BE2C (cell line): ENCODE measurements around the gene PIPOX.

ENCODE experiments used
- DNase-seq: peaks from one replicate; pipeline ENCODE4 v3.0.0-alpha.2; 2020
- H3K27me3 ChIP-seq: fragments of 250-450 bp; sonication (Bioruptor Pico); 2 replicates; pipeline ENCODE4 v1.5.1; 2020; ENCODE audit warnings: mild to moderate bottlenecking
- H3K36me3 ChIP-seq: fragments of 250-450 bp; sonication (Bioruptor Pico); 2 replicates; pipeline ENCODE4 v1.5.1; 2020; ENCODE audit warnings: mild to moderate bottlenecking
- H3K4me1 ChIP-seq: fragments of 250-450 bp; sonication (Bioruptor Pico); 2 replicates; pipeline ENCODE4 v1.5.1; 2020
- H3K4me3 ChIP-seq: 2 replicates; pipeline ENCODE4 v1.5.1; 2011; ENCODE audit warnings: low read depth, low read length
- H3K9me3 ChIP-seq: fragments of 250-450 bp; sonication (Bioruptor Pico); 2 replicates; pipeline ENCODE4 v1.5.1; 2020
- TF ChIP-seq, protein P1 (sequence below): IDR thresholded peaks from 2 replicates; pipeline ENCODE4 v1.5.1; 2012; ENCODE audit warnings: mild to moderate bottlenecking, low read depth, low read length

The PIPOX gene

DNA sequence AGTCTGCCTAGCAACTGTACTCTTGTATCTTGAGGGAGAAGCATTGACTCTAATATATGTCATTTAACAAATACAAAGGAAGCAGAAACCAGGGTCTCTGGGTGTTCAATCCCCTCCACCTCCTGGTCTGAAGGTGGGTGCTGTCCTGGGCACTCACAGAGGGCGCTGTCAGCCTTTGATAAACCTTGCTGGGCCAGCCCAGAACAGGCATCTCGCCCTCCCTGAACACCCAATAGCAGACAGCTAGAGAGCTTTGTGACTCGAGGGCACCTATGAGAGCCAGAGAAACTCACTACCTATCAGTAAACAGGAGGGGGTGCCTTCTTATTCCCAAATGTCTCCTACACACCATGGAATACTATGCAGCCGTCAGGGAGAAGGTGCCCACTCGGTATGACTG is 6.4 kb upstream of the PIPOX start:
- H3K4me1 ChIP-seq: peaks cover 3% of the 10 kb centered on the region; the same call in 1 of the 2 replicates
- TF ChIP-seq, protein P1, sequence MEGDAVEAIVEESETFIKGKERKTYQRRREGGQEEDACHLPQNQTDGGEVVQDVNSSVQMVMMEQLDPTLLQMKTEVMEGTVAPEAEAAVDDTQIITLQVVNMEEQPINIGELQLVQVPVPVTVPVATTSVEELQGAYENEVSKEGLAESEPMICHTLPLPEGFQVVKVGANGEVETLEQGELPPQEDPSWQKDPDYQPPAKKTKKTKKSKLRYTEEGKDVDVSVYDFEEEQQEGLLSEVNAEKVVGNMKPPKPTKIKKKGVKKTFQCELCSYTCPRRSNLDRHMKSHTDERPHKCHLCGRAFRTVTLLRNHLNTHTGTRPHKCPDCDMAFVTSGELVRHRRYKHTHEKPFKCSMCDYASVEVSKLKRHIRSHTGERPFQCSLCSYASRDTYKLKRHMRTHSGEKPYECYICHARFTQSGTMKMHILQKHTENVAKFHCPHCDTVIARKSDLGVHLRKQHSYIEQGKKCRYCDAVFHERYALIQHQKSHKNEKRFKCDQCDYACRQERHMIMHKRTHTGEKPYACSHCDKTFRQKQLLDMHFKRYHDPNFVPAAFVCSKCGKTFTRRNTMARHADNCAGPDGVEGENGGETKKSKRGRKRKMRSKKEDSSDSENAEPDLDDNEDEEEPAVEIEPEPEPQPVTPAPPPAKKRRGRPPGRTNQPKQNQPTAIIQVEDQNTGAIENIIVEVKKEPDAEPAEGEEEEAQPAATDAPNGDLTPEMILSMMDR: no peak
- no peaks in the 10 kb centered on the region for H3K36me3 ChIP-seq
- DNase-seq: no peak
- no peaks in the 10 kb centered on the region for H3K9me3 ChIP-seq
- no peaks in the 10 kb centered on the region for H3K27me3 ChIP-seq
- no peak overlapping the region for H3K4me3 ChIP-seq

DNA sequence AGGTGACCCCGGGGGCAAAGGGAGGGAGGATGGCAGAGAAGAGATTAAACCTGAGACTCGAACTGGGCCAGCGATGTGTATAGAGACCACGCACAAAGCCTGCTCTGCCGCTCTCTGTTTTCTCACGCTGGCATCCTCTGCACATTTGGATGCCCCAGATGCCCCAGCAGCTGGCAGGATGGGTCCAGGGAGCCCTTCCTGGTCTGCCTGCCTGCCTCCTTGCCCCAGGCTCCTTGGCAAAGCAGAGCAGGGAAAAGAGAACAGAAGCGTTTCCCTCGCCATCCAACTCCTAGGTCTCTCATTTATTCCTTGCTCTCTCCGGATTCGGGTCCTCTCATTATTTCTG is 5.2 kb upstream of the PIPOX start:
- peaks cover 6% of the 10 kb centered on the region for H3K4me1 ChIP-seq
- no peaks in the 10 kb centered on the region for H3K36me3 ChIP-seq
- H3K4me3 ChIP-seq: peak overlapping the region; percentile 42
- DNase-seq: no peak
- TF ChIP-seq, protein P1: no peak
- H3K9me3 ChIP-seq: no peaks in the 10 kb centered on the region
- no peaks in the 10 kb centered on the region for H3K27me3 ChIP-seq

DNA sequence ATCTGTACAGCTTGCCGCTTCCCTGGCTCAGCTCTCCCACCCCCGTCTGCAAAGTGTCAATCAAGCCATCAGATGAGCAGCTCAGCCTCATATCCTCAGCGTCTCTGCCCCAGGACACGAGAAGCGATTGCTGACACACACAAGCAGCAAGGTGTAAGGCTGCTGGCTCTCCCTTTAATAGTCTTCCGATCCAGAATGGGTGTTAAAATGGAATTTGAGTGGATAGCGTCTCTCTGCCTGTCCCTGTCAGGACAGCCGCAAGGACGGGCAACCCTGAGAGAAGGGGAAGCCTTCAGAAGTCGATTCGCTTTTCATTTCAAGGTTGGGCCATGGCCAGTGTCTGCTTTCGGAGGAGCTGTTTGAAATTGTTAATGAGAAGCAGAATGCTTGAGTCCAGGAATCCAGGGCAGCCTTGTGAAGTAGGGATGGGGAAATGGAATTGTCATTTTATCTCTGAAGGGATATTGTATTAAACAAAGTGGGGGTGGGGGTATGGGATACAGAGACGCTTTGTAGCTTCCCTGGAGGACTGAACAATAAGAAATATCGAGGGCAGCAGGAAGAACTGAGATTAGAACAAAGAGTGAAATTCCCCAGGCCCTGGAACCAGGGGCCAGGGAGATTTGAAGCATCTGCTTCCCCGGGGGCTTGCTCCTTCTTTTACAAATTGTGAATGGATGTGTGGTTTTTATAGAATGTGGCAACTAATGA is 4.7 kb upstream of the PIPOX start:
- TF ChIP-seq, protein P1: no peak
- H3K4me1 ChIP-seq: peaks cover 11% of the 10 kb centered on the region
- H3K27me3 ChIP-seq: no peaks in the 10 kb centered on the region
- no peaks in the 10 kb centered on the region for H3K9me3 ChIP-seq
- H3K4me3 ChIP-seq: peak overlapping the region; percentile 42
- no peaks in the 10 kb centered on the region for H3K36me3 ChIP-seq
- no peak for DNase-seq

DNA sequence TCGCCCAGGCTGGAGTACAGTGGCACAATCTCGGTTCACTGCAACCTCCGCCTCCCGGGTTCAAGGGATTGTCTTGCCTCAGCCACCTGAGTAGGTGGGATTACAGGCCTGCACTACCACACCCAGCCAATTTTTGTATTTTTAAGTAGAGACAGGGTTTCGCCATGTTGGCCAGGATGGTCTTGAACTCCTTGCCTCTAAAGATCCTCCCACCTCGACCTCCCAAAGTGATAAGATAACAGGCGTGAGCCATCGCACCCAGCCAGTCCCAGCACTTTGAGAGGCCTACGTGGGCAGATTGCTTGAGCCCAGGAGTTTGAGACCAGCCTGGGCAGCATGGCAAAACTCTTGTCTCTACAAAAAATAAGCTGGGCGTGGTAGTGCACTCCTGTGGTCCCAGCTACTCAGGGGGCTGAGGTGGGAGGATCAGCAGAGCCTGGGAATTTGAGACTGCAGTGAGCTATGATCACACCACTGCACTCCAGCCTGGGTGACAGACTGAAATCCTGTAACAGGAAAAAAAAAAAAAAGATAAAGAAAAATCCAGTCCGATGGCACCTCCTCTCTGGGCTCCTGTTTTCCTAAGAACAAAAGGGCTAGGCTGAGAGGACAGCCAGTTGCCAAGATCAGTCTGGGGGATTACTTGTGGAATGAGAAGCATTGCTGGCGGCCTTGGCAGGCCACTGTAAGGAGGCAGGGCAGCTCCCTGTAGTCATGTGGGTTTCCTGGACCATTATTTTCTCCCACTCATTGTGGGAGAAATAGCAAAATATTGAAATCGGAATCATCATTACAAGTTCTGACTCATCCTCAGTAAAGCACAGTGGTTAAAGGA is 3.0 kb upstream of the PIPOX start:
- Histone ChIP-seq H3K9me3 (no peaks in the 10 kb centered on the region), H3K4me1 (peaks cover 17% of the 10 kb centered on the region), H3K36me3 (no peaks in the 10 kb centered on the region), H3K4me3 (no peak overlapping the region), H3K27me3 (no peaks in the 10 kb centered on the region)
- no peak for DNase-seq
- TF ChIP-seq, protein P1: no peak

DNA sequence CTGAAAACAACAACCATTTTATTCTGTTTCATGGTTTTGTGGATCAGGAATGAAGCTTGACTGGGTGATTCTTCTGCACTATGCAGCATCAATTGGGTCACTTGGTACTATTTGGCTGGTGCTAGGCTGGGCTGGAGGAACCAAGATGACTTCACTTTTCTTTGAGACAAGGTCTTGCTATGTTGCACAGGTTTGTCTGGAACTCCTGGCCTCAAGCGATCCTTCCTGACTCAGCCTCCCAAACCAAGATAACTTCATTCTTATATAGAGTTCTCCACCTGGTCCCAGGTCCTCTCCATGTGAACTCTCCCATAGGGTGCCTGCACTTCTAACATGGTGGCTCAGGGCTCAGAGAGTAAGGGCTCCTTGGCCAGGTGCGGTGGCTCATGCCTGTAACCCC is 1.9 kb upstream of the PIPOX start:
- no peak for DNase-seq
- Histone ChIP-seq H3K36me3 (no peaks in the 10 kb centered on the region), H3K9me3 (no peaks in the 10 kb centered on the region), H3K27me3 (no peaks in the 10 kb centered on the region), H3K4me3 (no peak overlapping the region), H3K4me1 (peaks cover 17% of the 10 kb centered on the region)
- TF ChIP-seq, protein P1: no peak

DNA sequence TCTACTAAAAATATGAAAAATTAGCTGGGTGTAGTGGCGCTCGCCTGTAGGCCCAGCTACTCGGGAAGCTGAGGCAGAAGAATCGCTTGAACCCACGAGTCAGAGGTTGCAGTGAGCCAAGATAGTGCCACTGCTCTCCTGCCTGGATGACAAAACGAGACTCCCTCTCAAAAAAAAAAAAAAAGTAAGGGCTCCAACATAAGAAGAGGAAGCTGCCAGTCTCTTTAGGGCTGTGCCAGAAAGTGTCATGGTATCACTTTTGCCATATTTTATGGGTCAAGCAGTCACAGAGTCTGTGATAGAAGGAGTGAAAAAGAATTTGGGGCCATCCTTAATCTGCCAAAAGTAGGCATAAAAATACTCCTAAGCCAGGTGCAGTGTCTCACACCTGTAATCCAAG is 1.4 kb upstream of the PIPOX start:
- H3K4me3 ChIP-seq: no peak overlapping the region
- no peak for DNase-seq
- TF ChIP-seq, protein P1: no peak
- no peaks in the 10 kb centered on the region for H3K36me3 ChIP-seq
- no peaks in the 10 kb centered on the region for H3K27me3 ChIP-seq
- peaks cover 17% of the 10 kb centered on the region for H3K4me1 ChIP-seq
- H3K9me3 ChIP-seq: no peaks in the 10 kb centered on the region
